Nephron (organoid): ENCODE measurements around the gene TAF8.

Experiments used
- H3K27ac Mint-ChIP-seq, 3 experiments: 2 replicates each; pipeline ENCODE4 v1.8.0; 2020; ENCODE audit warnings: mixed read lengths in 3 of 3, mild to moderate bottlenecking in 2 of 3, moderate library complexity in 1 of 3
- H3K27me3 Mint-ChIP-seq: 2 replicates; pipeline ENCODE4 v1.8.0; 2021; ENCODE audit warnings: low read depth, mild to moderate bottlenecking, moderate library complexity, mixed read lengths
- H3K36me3 Mint-ChIP-seq: 2 replicates; pipeline ENCODE4 v1.8.0; 2020; ENCODE audit warnings: low read depth, mixed read lengths
- H3K4me1 Mint-ChIP-seq: 2 replicates; pipeline ENCODE4 v1.8.0; 2020; ENCODE audit warnings: mixed read lengths
- H3K4me3 Mint-ChIP-seq, 3 experiments: 2 replicates each; pipeline ENCODE4 v1.8.0; 2020; ENCODE audit warnings: mild to moderate bottlenecking in 3 of 3, mixed read lengths in 3 of 3, moderate library complexity in 2 of 3
- H3K9me3 Mint-ChIP-seq: 2 replicates; pipeline ENCODE4 v1.8.0; 2020; ENCODE audit warnings: mixed read lengths
- CTCF ChIP-seq, 3 experiments: fragments of 200-600 bp; sonication (generic); IDR thresholded peaks; one replicate each; pipeline ENCODE4 v1.5.0; 2021; ENCODE audit warnings: antibody characterized with exemption in 3 of 3; ENCODE audit not compliant: unreplicated experiment in 3 of 3

Gene TAF8

GRCh38 chr6:42042108-42042507, 8.2 kb upstream of the TAF8 start:
- Mint-ChIP-seq H3K27me3 (peaks cover 3% of the 10 kb centered on the region), H3K9me3 (no peaks in the 10 kb centered on the region), H3K36me3 (no peaks in the 10 kb centered on the region), H3K4me1 (peaks cover 59% of the 10 kb centered on the region), H3K27ac (peak overlapping the region; percentile 44 to 98 (median 85)), H3K4me3 (peak overlapping the region in 1 of 3 experiments; percentile 19)
- no peak for TF ChIP-seq CTCF (IDR thresholded peaks at IDR 0.05; ENCODE audit: unreplicated experiment in 3 of 3)

GRCh38 chr6:42043787-42044475, 6.4 kb upstream of the TAF8 start:
- Mint-ChIP-seq H3K36me3 (no peaks in the 10 kb centered on the region), H3K27ac (peak overlapping the region; percentile 35 to 89 (median 82)), H3K4me3 (peak overlapping the region; percentile 25 to 59 (median 52)), H3K27me3 (peaks cover 5% of the 10 kb centered on the region), H3K4me1 (peaks cover 66% of the 10 kb centered on the region), H3K9me3 (no peaks in the 10 kb centered on the region)
- TF ChIP-seq CTCF (IDR thresholded peaks at IDR 0.05; ENCODE audit: unreplicated experiment in 3 of 3), result peak; percentile 95 to 98 (median 95)

- H3K27ac Mint-ChIP-seq, result peak overlapping the region; percentile 82 to 89 (median 86)
- no peak for TF ChIP-seq CTCF (IDR thresholded peaks at IDR 0.05; ENCODE audit: unreplicated experiment in 3 of 3)
Measured at GRCh38 chr6:42045538-42046460, 4.5 kb upstream of the TAF8 start.

GRCh38 chr6:42046464-42047212, 3.7 kb upstream of the TAF8 start:
- TF ChIP-seq CTCF (IDR thresholded peaks at IDR 0.05; ENCODE audit: unreplicated experiment in 3 of 3), result no peak
- H3K4me3 Mint-ChIP-seq, result peak overlapping the region; percentile 53 to 77 (median 68)
- H3K27ac Mint-ChIP-seq, result peak overlapping the region; percentile 82 to 89 (median 86)
- peaks cover 5% of the 10 kb centered on the region for H3K36me3 Mint-ChIP-seq
- peaks cover 61% of the 10 kb centered on the region for H3K4me1 Mint-ChIP-seq
- H3K27me3 Mint-ChIP-seq, result peaks cover 5% of the 10 kb centered on the region
- H3K9me3 Mint-ChIP-seq, result no peaks in the 10 kb centered on the region

More at GRCh38 chr6:42045538-42046460, 4.5 kb upstream of the TAF8 start:
- Mint-ChIP-seq H3K36me3 (no peaks in the 10 kb centered on the region), H3K27me3 (peaks cover 5% of the 10 kb centered on the region), H3K4me3 (peak overlapping the region; percentile 59 to 77 (median 68)), H3K9me3 (no peaks in the 10 kb centered on the region), H3K4me1 (peaks cover 62% of the 10 kb centered on the region)

- peaks cover 8% of the 10 kb centered on the region for H3K36me3 Mint-ChIP-seq
- no peak for TF ChIP-seq CTCF (IDR thresholded peaks at IDR 0.05; ENCODE audit: unreplicated experiment in 3 of 3)
- H3K4me1 Mint-ChIP-seq, result peaks cover 55% of the 10 kb centered on the region
- H3K27ac Mint-ChIP-seq, result peak overlapping the region; percentile 82 to 89 (median 86)
- H3K27me3 Mint-ChIP-seq, result peaks cover 5% of the 10 kb centered on the region
- no peaks in the 10 kb centered on the region for H3K9me3 Mint-ChIP-seq
- H3K4me3 Mint-ChIP-seq, result peak overlapping the region; percentile 53 to 77 (median 68)
Measured at GRCh38 chr6:42047213-42047590, 3.1 kb upstream of the TAF8 start.
